Left lung (tissue), 10 donors: ENCODE data around the gene IKBKE. TPM values are rescaled to one million over a fixed set of nuclear protein-coding genes. Genes with fewer than 3 reads are reported as not detected.

Experiments used
- ATAC-seq: fragments of 200-7000 bp; cut with Tn5 transposase; one replicate; pipeline ENCODE4 v1.9.1; 2020; ENCODE audit warnings: moderate library complexity
- DNase-seq, 4 donors: peaks; one replicate each; pipeline ENCODE4 v3.0.0-alpha.2; 2013 to 2020
- H3K27ac ChIP-seq, 2 donors: fragments of 200-600 bp; sonication (generic) in 1 of 2; one replicate each; pipeline versions ENCODE4 v1.5.0 to v1.8.0; 2020 to 2021
- H3K27me3 ChIP-seq, 2 donors: fragments of 200-600 bp; sonication (generic) in 1 of 2; one replicate each; pipeline versions ENCODE4 v1.5.0 to v1.8.0; 2020 to 2021
- H3K36me3 ChIP-seq, 2 donors: fragments of 200-600 bp; sonication (generic) in 1 of 2; one replicate each; pipeline versions ENCODE4 v1.5.0 to v1.8.0; 2020 to 2021
- H3K4me1 ChIP-seq, 2 donors: fragments of 200-600 bp; one replicate each; pipeline ENCODE4 v1.8.0; 2021
- H3K4me3 ChIP-seq, 2 donors: fragments of 200-600 bp; sonication (generic) in 1 of 2; one replicate each; pipeline versions ENCODE4 v1.5.0 to v1.8.0; 2020 to 2021; ENCODE audit warnings: mild to moderate bottlenecking in 1 of 2
- H3K9me3 ChIP-seq, 2 donors: fragments of 200-600 bp; sonication (generic) in 1 of 2; one replicate each; pipeline versions ENCODE4 v1.5.0 to v1.8.0; 2020 to 2021
- CTCF ChIP-seq, 2 donors: fragments of 200-600 bp; sonication (generic) in 1 of 2; IDR thresholded peaks; one replicate each; pipeline versions ENCODE4 v1.5.0 to v1.8.0; 2021; ENCODE audit warnings: antibody characterized with exemption in 2 of 2
- intact Hi-C, 2 donors: fragments of 100-400 bp; cut with DNase I; formaldehyde crosslinking; loops; one replicate each; pipeline versions ENCODE4 v1.11.2 to v1.14.2; 2022
- polyA plus RNA-seq, 6 donors: library from polyadenylated mRNA; unstranded; fragments of 120-200 nt; gene quantifications; one replicate each; pipeline ENCODE4 v1.2.1, GENCODE V29; 2013; ENCODE audit not compliant: insufficient read length in 6 of 6
- total RNA-seq, 2 donors: library from RNA; stranded (reverse); fragmentation: NEBNext Ultra II Directional; extraction: Animal tissue kit (Norgen Biotek cat#: 25700); gene quantifications; one replicate each; pipeline ENCODE4 v1.2.1, GENCODE V29; 2021
- donor health status: DM: no; HTN: yes; CAD: no.
- donor health status: DM: no; HTN: no; CAD: no.

Gene IKBKE
- total and polyA plus RNA-seq, 8 donors = 4.7 to 17.8 (median 7.8) TPM

- Histone ChIP-seq H3K4me3 (no peak overlapping the region), H3K36me3 (no peaks in the 10 kb centered on the region), H3K27ac (peak overlapping the region in 1 of 2 donors; percentile 69), H3K4me1 (peaks cover 25 to 88% of the 10 kb centered on the region in 2 donors), H3K9me3 (no peaks in the 10 kb centered on the region), H3K27me3 (no peaks in the 10 kb centered on the region)
- DNase-seq = no peak
- no peak for TF ChIP-seq CTCF (IDR thresholded peaks at IDR 0.05)
- no peak for ATAC-seq
- intact Hi-C loops = no loop called here
Measured at GRCh38 chr1:206468571-206468970, 1.7 kb upstream of the IKBKE start.

DNA sequence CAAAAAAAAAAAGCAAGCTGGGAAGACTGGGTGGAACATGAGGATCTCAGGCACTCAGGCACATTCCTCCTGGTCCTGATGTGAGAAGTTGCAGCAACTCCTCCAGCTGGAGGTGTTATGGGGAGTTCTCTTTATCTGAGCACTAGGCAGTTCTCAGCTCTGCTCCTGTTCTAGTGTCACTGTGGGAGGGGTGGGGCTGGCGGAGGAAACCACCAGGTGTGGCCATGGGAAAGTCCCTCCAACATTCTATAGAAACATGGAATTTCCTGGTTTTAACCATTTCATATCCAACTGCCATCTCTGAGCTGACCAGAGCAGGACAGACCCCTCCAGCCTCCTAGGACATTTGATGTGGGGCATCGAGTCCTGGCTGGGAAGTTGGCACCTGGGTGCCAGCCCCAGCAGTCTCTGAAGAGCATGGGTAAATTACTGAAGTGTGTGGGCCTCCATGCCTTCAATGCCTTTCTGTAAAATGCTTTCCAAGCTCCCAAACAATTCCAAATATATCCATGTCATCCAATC, 804 bp upstream of the IKBKE start:
- peak overlapping the region in 1 of 2 donors; percentile 72 for H3K4me3 ChIP-seq
- no peaks in the 10 kb centered on the region for H3K9me3 ChIP-seq
- H3K27ac ChIP-seq = peak overlapping the region in 1 of 2 donors; percentile 76
- no peak for DNase-seq
- H3K27me3 ChIP-seq = no peaks in the 10 kb centered on the region
- peaks cover 0 to 8% of the 10 kb centered on the region in 2 donors for H3K36me3 ChIP-seq
- TF ChIP-seq CTCF (IDR thresholded peaks at IDR 0.05) = no peak
- ATAC-seq = no peak
- H3K4me1 ChIP-seq = peaks cover 25 to 83% of the 10 kb centered on the region in 2 donors
- intact Hi-C loops = no loop called here

- DNase-seq = peak in 3 of 4 donors; percentile 45 to 82 (median 52)
- intact Hi-C loops = no loop called here
Measured at GRCh38 chr1:206470692-206471414, 577 bp downstream of the IKBKE start.

GRCh38 chr1:206471415-206471801, 1.1 kb downstream of the IKBKE start:
- H3K4me1 ChIP-seq = peaks cover 25 to 68% of the 10 kb centered on the region in 2 donors

More at GRCh38 chr1:206470692-206471414, 577 bp downstream of the IKBKE start:
- no peaks in the 10 kb centered on the region for H3K9me3 ChIP-seq
- peak overlapping the region; percentile 69 to 76 for H3K27ac ChIP-seq
- peaks cover 25 to 73% of the 10 kb centered on the region in 2 donors for H3K4me1 ChIP-seq
- peak overlapping the region; percentile 61 to 72 for H3K4me3 ChIP-seq
- no peak for TF ChIP-seq CTCF (IDR thresholded peaks at IDR 0.05)
- peaks cover 0 to 22% of the 10 kb centered on the region in 2 donors for H3K36me3 ChIP-seq
- H3K27me3 ChIP-seq = no peaks in the 10 kb centered on the region
- ATAC-seq = peak; percentile 70

More at GRCh38 chr1:206471415-206471801, 1.1 kb downstream of the IKBKE start:
- Histone ChIP-seq H3K27me3 (no peaks in the 10 kb centered on the region), H3K4me3 (peak overlapping the region in 1 of 2 donors; percentile 72), H3K9me3 (no peaks in the 10 kb centered on the region), H3K36me3 (peaks cover 0 to 28% of the 10 kb centered on the region in 2 donors), H3K27ac (peak overlapping the region in 1 of 2 donors; percentile 76)
- intact Hi-C loops = no loop called here
- no peak for TF ChIP-seq CTCF (IDR thresholded peaks at IDR 0.05)
- DNase-seq (no peak), ATAC-seq (no peak)
